GM23338 (cell line): Measurements from ENCODE around the gene CYB5A. TPM values are rescaled to one million over a fixed set of nuclear protein-coding genes. Genes with fewer than 3 reads are reported as not detected.
A peak's percentile ranks its signal among the peaks of the same experiment; 100 is the strongest.
"Not testable (repeated sequence)": the region's sequence is repeated elsewhere in the genome, so short reads cannot be mapped to it uniquely, and the experiment has no call there.

ENCODE experiments used
- ATAC-seq: fragments of 200-7000 bp; cut with Tn5 transposase; 3 replicates; pipeline ENCODE4 v1.9.1; 2020
- DNase-seq: peaks from one replicate; pipeline ENCODE4 v3.0.0-alpha.2; 2015; ENCODE audit warnings: low spot score
- H2AFZ ChIP-seq: fragments of 200-600 bp; sonication (generic); 2 replicates; pipeline ENCODE4 v1.8.0; 2016; ENCODE audit warnings: antibody characterized with exemption, mild to moderate bottlenecking, moderate library complexity
- H3F3A ChIP-seq: fragments of 200-600 bp; sonication (generic); replicated peaks from 2 replicates; pipeline ENCODE4 v1.8.0; 2017; ENCODE audit warnings: antibody characterized with exemption, mixed run types, low read depth
- H3K27ac ChIP-seq: fragments of 200-600 bp; sonication (generic); 2 replicates; pipeline ENCODE4 v1.6.1; 2016; ENCODE audit warnings: low read depth
- H3K27me3 ChIP-seq: fragments of 200-600 bp; sonication (generic); 2 replicates; pipeline ENCODE4 v1.8.0; 2016; ENCODE audit warnings: mild to moderate bottlenecking, mixed run types, moderate library complexity; ENCODE audit not compliant: insufficient read depth
- H3K36me3 ChIP-seq: fragments of 200-600 bp; sonication (generic); 2 replicates; pipeline ENCODE4 v1.8.0; 2016; ENCODE audit warnings: mild to moderate bottlenecking; ENCODE audit not compliant: insufficient read depth
- H3K4me1 ChIP-seq: fragments of 200-600 bp; sonication (generic); 2 replicates; pipeline ENCODE4 v1.8.0; 2016; ENCODE audit warnings: mild to moderate bottlenecking, moderate library complexity; ENCODE audit not compliant: insufficient read depth
- H3K4me2 ChIP-seq: fragments of 200-600 bp; sonication (generic); 2 replicates; pipeline ENCODE4 v1.7.1; 2017; ENCODE audit warnings: mixed run types
- H3K4me3 ChIP-seq: fragments of 200-600 bp; sonication (generic); 2 replicates; pipeline ENCODE4 v1.6.1; 2016; ENCODE audit warnings: mixed run types
- H3K79me2 ChIP-seq: fragments of 200-600 bp; sonication (generic); replicated peaks from 2 replicates; pipeline ENCODE4 v1.8.0; 2017; ENCODE audit warnings: mild to moderate bottlenecking; ENCODE audit not compliant: insufficient read depth
- H3K9me2 ChIP-seq: fragments of 200-600 bp; sonication (generic); 2 replicates; pipeline ENCODE4 v1.8.0; 2017; ENCODE audit not compliant: insufficient read depth
- H4K20me1 ChIP-seq: fragments of 200-600 bp; sonication (generic); replicated peaks from 2 replicates; pipeline ENCODE4 v1.8.0; 2017; ENCODE audit warnings: mild to moderate bottlenecking; ENCODE audit not compliant: insufficient read depth
- H3K27ac Mint-ChIP-seq: 2 replicates; pipeline ENCODE4 v1.8.0; 2020; ENCODE audit warnings: inconsistent platforms, mild to moderate bottlenecking, moderate library complexity, mixed read lengths
- H3K27me3 Mint-ChIP-seq: 3 replicates; pipeline ENCODE4 v1.8.0; 2022; ENCODE audit warnings: low read depth, mild to moderate bottlenecking, moderate library complexity, mixed read lengths, inconsistent platforms; ENCODE audit not compliant: insufficient read depth, poor library complexity
- H3K36me3 Mint-ChIP-seq: 3 replicates; pipeline ENCODE4 v1.8.0; 2021; ENCODE audit warnings: low read depth, mild to moderate bottlenecking, inconsistent platforms, moderate library complexity, mixed read lengths
- H3K4me1 Mint-ChIP-seq: 3 replicates; pipeline ENCODE4 v1.8.0; 2020; ENCODE audit warnings: mild to moderate bottlenecking, inconsistent platforms, mixed read lengths
- H3K4me3 Mint-ChIP-seq: 3 replicates; pipeline ENCODE4 v1.8.0; 2021; ENCODE audit warnings: moderate library complexity, mild to moderate bottlenecking, inconsistent platforms, mixed read lengths
- H3K9me3 Mint-ChIP-seq: 3 replicates; pipeline ENCODE4 v1.8.0; 2020; ENCODE audit warnings: moderate library complexity, mild to moderate bottlenecking, inconsistent platforms, mixed read lengths
- CTCF ChIP-seq, 2 experiments: fragments of 200-600 bp in 1 of 2; sonication (generic) in 1 of 2; conservative IDR thresholded peaks; 2 replicates each; pipeline versions ENCODE4 v1.5.1 to v1.6.1; 2016 to 2017; ENCODE audit warnings: antibody characterized with exemption in 2 of 2, low read depth in 2 of 2, mild to moderate bottlenecking in 2 of 2, moderate library complexity in 1 of 2
- ETS1 ChIP-seq: IDR thresholded peaks from 2 replicates; pipeline ENCODE4 v1.6.1; 2016; ENCODE audit warnings: antibody characterized with exemption
- EZH2 ChIP-seq: fragments of 200-600 bp; sonication (generic); IDR thresholded peaks from one replicate; pipeline ENCODE4 v1.8.0; 2017; ENCODE audit warnings: antibody characterized with exemption, mild to moderate bottlenecking, low read depth; ENCODE audit not compliant: unreplicated experiment
- EZH2phosphoT487 ChIP-seq: fragments of 200-600 bp; sonication (generic); IDR thresholded peaks from one replicate; pipeline ENCODE4 v1.8.1; 2018; ENCODE audit warnings: antibody characterized with exemption; ENCODE audit not compliant: unreplicated experiment
- JUNB ChIP-seq: IDR thresholded peaks from one replicate; pipeline ENCODE4 v1.6.1; 2016; ENCODE audit warnings: antibody characterized with exemption; ENCODE audit not compliant: unreplicated experiment
- POLR2AphosphoS5 ChIP-seq: IDR thresholded peaks from 2 replicates; pipeline ENCODE4 v1.6.1; 2016; ENCODE audit warnings: antibody characterized with exemption, low read depth
- REST ChIP-seq: IDR thresholded peaks from one replicate; pipeline ENCODE4 v1.6.1; 2018; ENCODE audit warnings: antibody characterized with exemption; ENCODE audit not compliant: unreplicated experiment
- STAT1 ChIP-seq: IDR thresholded peaks from one replicate; pipeline ENCODE4 v1.6.1; 2016; ENCODE audit warnings: antibody characterized with exemption; ENCODE audit not compliant: unreplicated experiment
- ZNF114 ChIP-seq: fragments of 250-450 bp; sonication (Bioruptor Pico); IDR thresholded peaks from 2 replicates; pipeline ENCODE4 v1.5.0; 2020; ENCODE audit warnings: mild to moderate bottlenecking, moderate library complexity
- ZNF462 ChIP-seq: fragments of 250-450 bp; sonication (Bioruptor Pico); IDR thresholded peaks from 2 replicates; pipeline ENCODE4 v1.5.0; 2020; ENCODE audit warnings: mild to moderate bottlenecking, moderate library complexity
- polyA plus RNA-seq: library from polyadenylated mRNA; unstranded; fragments of >200 nt; fragmentation: Nextera tagmentation; extraction: Ambion mirVana; gene quantifications from 2 replicates; pipeline ENCODE4 v1.2.1, GENCODE V29; 2016
- total RNA-seq: library from RNA; depleted of rRNA; stranded (reverse); fragments of >200 nt; shearing (Covaris generic); gene quantifications from 2 replicates; pipeline ENCODE4 v1.2.3, GENCODE V29; 2014

The CYB5A gene
- total and polyA plus RNA-seq, 2 experiments from 2014 or later, result 136 to 283 TPM

- not testable (repeated sequence) for H3K27ac Mint-ChIP-seq, H3K9me3 Mint-ChIP-seq
- H3K4me3 Mint-ChIP-seq, result peak overlapping the region; percentile 94
Observed at GRCh38 chr18:74292982-74293381, 1.2 kb upstream of the CYB5A start.

GRCh38 chr18:74292541-74292858, 737 bp upstream of the CYB5A start:
- no peak for ATAC-seq
- no peak for TF ChIP-seq EZH2phosphoT487
- TF ChIP-seq STAT1, result no peak
- TF ChIP-seq REST, result no peak
- TF ChIP-seq EZH2, result no peak
- no peak for TF ChIP-seq CTCF (conservative IDR thresholded peaks at IDR 0.05; ENCODE audit: low read depth in 2 of 2)
- TF ChIP-seq POLR2AphosphoS5, result no peak
- no peak for TF ChIP-seq JUNB
- no peak for TF ChIP-seq ZNF114 (CRISPR knock-in tag)
- no peak for TF ChIP-seq ZNF462 (CRISPR knock-in tag)
- TF ChIP-seq ETS1, result no peak

More at GRCh38 chr18:74292982-74293381, 1.2 kb upstream of the CYB5A start:
- H3K27ac ChIP-seq, H2AFZ ChIP-seq, H3K36me3 Mint-ChIP-seq, DNase-seq, H3K36me3 ChIP-seq, H3F3A ChIP-seq, H3K4me2 ChIP-seq, H4K20me1 ChIP-seq, H3K9me2 ChIP-seq, H3K27me3 Mint-ChIP-seq, H3K27me3 ChIP-seq, ATAC-seq: not testable (repeated sequence)
- peak overlapping the region; percentile 96; the same call in 1 of the 2 replicates for H3K4me3 ChIP-seq
- H3K4me1 ChIP-seq, result peaks cover 18% of the 10 kb centered on the region
- peaks cover 22% of the 10 kb centered on the region for H3K4me1 Mint-ChIP-seq
- H3K79me2 ChIP-seq, result peaks cover 30% of the 10 kb centered on the region

More at GRCh38 chr18:74292541-74292858, 737 bp upstream of the CYB5A start:
- Histone ChIP-seq H3F3A (0 out of 2 replicates have a peak, but pooled peaks cover 3% of the 10 kb centered on the region), H3K4me3 (peak overlapping the region; percentile 96), H3K27ac (0 out of 2 replicates have a peak overlapping the region, but pooled peaks have one; percentile 5), H2AFZ (peak overlapping the region; percentile 97), H3K79me2 (peaks cover 35% of the 10 kb centered on the region), H3K4me1 (peaks cover 22% of the 10 kb centered on the region), H3K9me2 (peaks cover 8% of the 10 kb centered on the region; the same call in 1 of the 2 replicates), H3K27me3 (no peaks in the 10 kb centered on the region), H3K36me3 (no peaks in the 10 kb centered on the region; the same call in 1 of the 2 replicates), H4K20me1 (no peaks in the 10 kb centered on the region), H3K4me2 (peak overlapping the region; percentile 83)
- no peak overlapping the region for H3K27ac Mint-ChIP-seq
- no peaks in the 10 kb centered on the region for H3K9me3 Mint-ChIP-seq
- peaks cover 27% of the 10 kb centered on the region for H3K4me1 Mint-ChIP-seq
- H3K27me3 Mint-ChIP-seq, result no peaks in the 10 kb centered on the region
- DNase-seq, result no peak
- H3K36me3 Mint-ChIP-seq, result 0 out of 3 replicates have a peak, but pooled peaks cover 8% of the 10 kb centered on the region
- H3K4me3 Mint-ChIP-seq, result peak overlapping the region; percentile 94
